Activated naive CD8-positive, alpha-beta T cell (primary cell): ENCODE measurements around the gene MT1M.
"Not testable (repeated sequence)": the region's sequence is repeated elsewhere in the genome, so short reads cannot be mapped to it uniquely, and the experiment has no call there.

Experiments
- H3K27ac Mint-ChIP-seq: one replicate; pipeline ENCODE4 v1.8.0; 2021; ENCODE audit warnings: mixed read lengths
- H3K27me3 Mint-ChIP-seq: one replicate; pipeline ENCODE4 v1.8.0; 2021; ENCODE audit warnings: mixed read lengths
- H3K36me3 Mint-ChIP-seq: one replicate; pipeline ENCODE4 v1.8.0; 2021; ENCODE audit warnings: mixed read lengths
- H3K4me1 Mint-ChIP-seq: one replicate; pipeline ENCODE4 v1.8.0; 2021; ENCODE audit warnings: low read depth, mixed read lengths
- H3K4me3 Mint-ChIP-seq: one replicate; pipeline ENCODE4 v1.8.0; 2021; ENCODE audit warnings: mild to moderate bottlenecking, mixed read lengths
- H3K9me3 Mint-ChIP-seq: one replicate; pipeline ENCODE4 v1.8.0; 2021; ENCODE audit warnings: low read depth, mixed read lengths

Gene MT1M

GRCh38 chr16:56647641-56648431 is 15.4 kb downstream of the MT1M start:
- peaks cover 15% of the 10 kb centered on the region for H3K4me1 Mint-ChIP-seq
- H3K36me3 Mint-ChIP-seq: no peaks in the 10 kb centered on the region
- no peak overlapping the region for H3K27ac Mint-ChIP-seq
- no peaks in the 10 kb centered on the region for H3K9me3 Mint-ChIP-seq
- no peaks in the 10 kb centered on the region for H3K27me3 Mint-ChIP-seq
- H3K4me3 Mint-ChIP-seq: no peak overlapping the region

- Mint-ChIP-seq H3K27me3 (no peaks in the 10 kb centered on the region), H3K4me3 (no peak overlapping the region), H3K36me3 (no peaks in the 10 kb centered on the region), H3K27ac (no peak overlapping the region), H3K4me1 (peaks cover 3% of the 10 kb centered on the region), H3K9me3 (no peaks in the 10 kb centered on the region)
These were observed 16.8 kb downstream of the MT1M start for GRCh38 chr16:56649271-56649670.

GRCh38 chr16:56649820-56650219 is 17.4 kb downstream of the MT1M start:
- Mint-ChIP-seq H3K4me1 (no peaks in the 10 kb centered on the region), H3K27me3 (no peaks in the 10 kb centered on the region), H3K27ac (no peak overlapping the region), H3K36me3 (no peaks in the 10 kb centered on the region), H3K4me3 (no peak overlapping the region), H3K9me3 (no peaks in the 10 kb centered on the region)

GRCh38 chr16:56651586-56651985 is 19.1 kb downstream of the MT1M start, which contains the start of gene MT1B:
TSS of gene MT1B (plus strand) at chr16:56651886. CDS start at chr16:56651954, 68 bp downstream.
- H3K9me3 Mint-ChIP-seq: no peaks in the 10 kb centered on the region
- no peak within 1 kb of the TSS for H3K27ac Mint-ChIP-seq
- H3K36me3 Mint-ChIP-seq: no peaks in the 10 kb centered on the region
- no peak within 1 kb of the TSS for H3K4me3 Mint-ChIP-seq
- H3K4me1 Mint-ChIP-seq: no peaks in the 10 kb centered on the region
- H3K27me3 Mint-ChIP-seq: no peaks in the 10 kb centered on the region

GRCh38 chr16:56652600-56652999 is 20.1 kb downstream of the MT1M start:
- no peak overlapping the region for H3K27ac Mint-ChIP-seq
- no peak overlapping the region for H3K4me3 Mint-ChIP-seq
- H3K36me3 Mint-ChIP-seq: no peaks in the 10 kb centered on the region
- no peaks in the 10 kb centered on the region for H3K27me3 Mint-ChIP-seq
- H3K4me1 Mint-ChIP-seq: peaks cover 4% of the 10 kb centered on the region
- no peaks in the 10 kb centered on the region for H3K9me3 Mint-ChIP-seq

GRCh38 chr16:56653218-56653617 is 20.8 kb downstream of the MT1M start:
- H3K4me3 Mint-ChIP-seq: no peak overlapping the region
- H3K27ac Mint-ChIP-seq: no peak overlapping the region
- no peaks in the 10 kb centered on the region for H3K9me3 Mint-ChIP-seq
- H3K27me3 Mint-ChIP-seq: no peaks in the 10 kb centered on the region
- H3K4me1 Mint-ChIP-seq: peaks cover 8% of the 10 kb centered on the region
- no peaks in the 10 kb centered on the region for H3K36me3 Mint-ChIP-seq

- Mint-ChIP-seq H3K27me3 (no peaks in the 10 kb centered on the region), H3K4me3 (peak within 1 kb of the TSS; percentile 96), H3K4me1 (peaks cover 40% of the 10 kb centered on the region), H3K36me3 (peaks cover 3% of the 10 kb centered on the region), H3K27ac (peak within 1 kb of the TSS; percentile 86), H3K9me3 (no peaks in the 10 kb centered on the region)
These were observed 25.3 kb downstream of the MT1M start, which contains the start of gene MT1F for GRCh38 chr16:56657555-56658326. TSS of gene MT1F (plus strand) at chr16:56657959. CDS start at chr16:56658059, 100 bp downstream.

GRCh38 chr16:56658327-56658875 is 25.9 kb downstream of the MT1M start:
- peaks cover 42% of the 10 kb centered on the region for H3K4me1 Mint-ChIP-seq
- peak overlapping the region; percentile 96 for H3K4me3 Mint-ChIP-seq
- H3K36me3 Mint-ChIP-seq: peaks cover 3% of the 10 kb centered on the region
- H3K27me3 Mint-ChIP-seq: no peaks in the 10 kb centered on the region
- H3K9me3 Mint-ChIP-seq: no peaks in the 10 kb centered on the region
- peak overlapping the region; percentile 86 for H3K27ac Mint-ChIP-seq

- peaks cover 4% of the 10 kb centered on the region for H3K27me3 Mint-ChIP-seq
- H3K27ac Mint-ChIP-seq: peak overlapping the region; percentile 91
- H3K9me3 Mint-ChIP-seq: no peaks in the 10 kb centered on the region
- peak overlapping the region; percentile 88 for H3K4me3 Mint-ChIP-seq
- H3K36me3 Mint-ChIP-seq: peaks cover 8% of the 10 kb centered on the region
- peaks cover 42% of the 10 kb centered on the region for H3K4me1 Mint-ChIP-seq
These were observed 30.2 kb downstream of the MT1M start for GRCh38 chr16:56662357-56663354.

- Mint-ChIP-seq H3K36me3 (peaks cover 12% of the 10 kb centered on the region), H3K4me3 (no peak overlapping the region), H3K27ac (no peak overlapping the region), H3K27me3 (peaks cover 15% of the 10 kb centered on the region), H3K9me3 (no peaks in the 10 kb centered on the region), H3K4me1 (peaks cover 41% of the 10 kb centered on the region)
These were observed 32.0 kb downstream of the MT1M start for GRCh38 chr16:56664506-56664905.

GRCh38 chr16:56665286-56666261 is 33.1 kb downstream of the MT1M start:
- not testable (repeated sequence) for H3K9me3 Mint-ChIP-seq, H3K4me3 Mint-ChIP-seq, H3K27ac Mint-ChIP-seq
- H3K4me1 Mint-ChIP-seq: peaks cover 41% of the 10 kb centered on the region
- peaks cover 19% of the 10 kb centered on the region for H3K27me3 Mint-ChIP-seq
- peaks cover 12% of the 10 kb centered on the region for H3K36me3 Mint-ChIP-seq

- H3K4me3 Mint-ChIP-seq: peak within 1 kb of the TSS; percentile 63
- no peak within 1 kb of the TSS for H3K27ac Mint-ChIP-seq
- H3K9me3 Mint-ChIP-seq: no peaks in the 10 kb centered on the region
- peaks cover 24% of the 10 kb centered on the region for H3K4me1 Mint-ChIP-seq
- peaks cover 23% of the 10 kb centered on the region for H3K27me3 Mint-ChIP-seq
- peaks cover 12% of the 10 kb centered on the region for H3K36me3 Mint-ChIP-seq
These were observed 35.4 kb downstream of the MT1M start, which contains the start of gene MT1G for GRCh38 chr16:56667581-56668571. TSS of gene MT1G (minus strand) at chr16:56668065. CDS start at chr16:56667993, 72 bp downstream.
